SK-N-SH (cell line): ENCODE results near the gene CISD3.

Source experiments
- CTCF ChIP-seq: fragments of 200-600 bp; sonication (generic); IDR thresholded peaks from 2 replicates; pipeline ENCODE4 v1.6.1; 2017; ENCODE audit warnings: antibody characterized with exemption, mild to moderate bottlenecking, moderate library complexity
- EP300 ChIP-seq, 2 experiments: IDR thresholded peaks; 2 replicates each; pipeline versions ENCODE4 v1.4.0 to v1.6.1; 2012; ENCODE audit warnings: borderline replicate concordance in 1 of 2, low read depth in 1 of 2, low read length in 1 of 2
- FOXM1 ChIP-seq: IDR thresholded peaks from 2 replicates; pipeline ENCODE4 v1.4.0; 2012; ENCODE audit warnings: low read depth, mild to moderate bottlenecking
- GABPA ChIP-seq: IDR thresholded peaks from 2 replicates; pipeline ENCODE4 v1.4.0; 2012; ENCODE audit warnings: low read depth, mild to moderate bottlenecking
- MAX ChIP-seq: IDR thresholded peaks from 2 replicates; pipeline ENCODE4 v1.4.0; 2012; ENCODE audit warnings: low read depth
- PBX3 ChIP-seq: IDR thresholded peaks from 2 replicates; pipeline ENCODE4; 2012
- USF2 ChIP-seq: fragments of 150-350 bp; IDR thresholded peaks from 2 replicates; pipeline ENCODE4 v1.6.1; 2017; ENCODE audit warnings: antibody characterized with exemption, low read length, low read depth, borderline replicate concordance
- YY1 ChIP-seq: IDR thresholded peaks from 2 replicates; pipeline ENCODE4 v1.4.0; 2012; ENCODE audit warnings: low read depth, mild to moderate bottlenecking
- TF ChIP-seq, protein P1 (sequence below): IDR thresholded peaks from 2 replicates; pipeline ENCODE4 v1.4.0; 2012; ENCODE audit warnings: low read depth, borderline replicate concordance

DNA sequence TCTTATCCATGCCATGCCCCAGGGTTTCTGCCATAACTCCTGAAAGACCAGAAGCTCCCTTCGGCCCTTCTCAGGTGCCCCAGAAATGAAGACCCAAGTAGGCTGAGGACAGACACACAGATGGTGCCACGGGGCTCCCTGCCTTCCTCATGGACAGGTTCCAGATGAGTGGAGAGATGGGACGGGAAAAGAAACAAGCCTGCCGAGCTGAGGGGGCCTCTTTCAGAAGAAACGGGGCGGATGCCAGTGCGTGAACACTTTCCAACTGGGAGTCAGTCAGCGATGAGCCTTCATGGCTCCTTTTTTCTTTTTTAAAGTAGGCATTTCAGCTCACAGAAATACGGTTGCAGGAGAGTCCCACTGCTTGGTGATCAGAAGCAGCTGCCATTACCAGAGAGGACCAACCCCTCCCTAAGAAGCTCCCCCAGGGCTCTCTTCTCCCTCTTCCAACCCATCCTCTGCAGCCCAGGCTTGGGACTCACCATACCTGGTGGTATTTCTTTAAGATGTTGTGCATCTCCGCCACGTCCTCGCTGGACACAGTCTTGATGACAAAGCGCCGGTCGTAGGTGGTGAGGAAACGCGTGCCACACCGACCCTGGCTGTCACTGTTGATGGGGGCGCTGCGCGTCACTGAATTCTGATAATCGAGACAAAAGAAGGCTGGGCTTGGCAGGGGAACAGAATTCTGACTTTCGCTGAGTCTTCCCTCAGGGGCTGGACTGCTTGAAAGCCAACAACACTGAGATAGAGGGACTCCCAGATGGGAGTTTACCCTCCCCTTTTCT lies 50.0 kb downstream of the CISD3 start:
- TF ChIP-seq GABPA, result no peak
- TF ChIP-seq, protein P1, sequence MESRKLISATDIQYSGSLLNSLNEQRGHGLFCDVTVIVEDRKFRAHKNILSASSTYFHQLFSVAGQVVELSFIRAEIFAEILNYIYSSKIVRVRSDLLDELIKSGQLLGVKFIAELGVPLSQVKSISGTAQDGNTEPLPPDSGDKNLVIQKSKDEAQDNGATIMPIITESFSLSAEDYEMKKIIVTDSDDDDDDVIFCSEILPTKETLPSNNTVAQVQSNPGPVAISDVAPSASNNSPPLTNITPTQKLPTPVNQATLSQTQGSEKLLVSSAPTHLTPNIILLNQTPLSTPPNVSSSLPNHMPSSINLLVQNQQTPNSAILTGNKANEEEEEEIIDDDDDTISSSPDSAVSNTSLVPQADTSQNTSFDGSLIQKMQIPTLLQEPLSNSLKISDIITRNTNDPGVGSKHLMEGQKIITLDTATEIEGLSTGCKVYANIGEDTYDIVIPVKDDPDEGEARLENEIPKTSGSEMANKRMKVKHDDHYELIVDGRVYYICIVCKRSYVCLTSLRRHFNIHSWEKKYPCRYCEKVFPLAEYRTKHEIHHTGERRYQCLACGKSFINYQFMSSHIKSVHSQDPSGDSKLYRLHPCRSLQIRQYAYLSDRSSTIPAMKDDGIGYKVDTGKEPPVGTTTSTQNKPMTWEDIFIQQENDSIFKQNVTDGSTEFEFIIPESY, result no peak
- no peak for TF ChIP-seq FOXM1
- no peak for TF ChIP-seq PBX3
- TF ChIP-seq YY1, result no peak
- no peak for TF ChIP-seq MAX
- TF ChIP-seq CTCF, result no peak
- TF ChIP-seq EP300 (IDR thresholded peaks at IDR 0.05; ENCODE audit: borderline replicate concordance in 1 of 2, low read depth in 1 of 2, low read length in 1 of 2), result no peak
- TF ChIP-seq USF2, result no peak
